B cell (primary cell): Measurements from ENCODE around the gene HIVEP1. TPM values are rescaled to one million over a fixed set of nuclear protein-coding genes. Genes with fewer than 3 reads are reported as not detected.
"Not testable (repeated sequence)": the region's sequence is repeated elsewhere in the genome, so short reads cannot be mapped to it uniquely, and the experiment has no call there.

ENCODE experiments used
- ATAC-seq: fragments of 200-7000 bp; cut with Tn5 transposase; one replicate; pipeline ENCODE4 v1.10.0; 2021; ENCODE audit warnings: low read depth, mild to moderate bottlenecking, moderate number of reproducible peaks, moderate library complexity
- CTCF ChIA-PET: fragments of 350-600 bp; sonication (Branson Sonifier 250); formaldehyde crosslinking; loops from one replicate; lab custom pipeline; 2021; ENCODE audit warnings: antibody characterized with exemption, inconsistent platforms; lab: Charles Lee
- POLR2A ChIA-PET: fragments of 350-600 bp; sonication (Branson Sonifier 250); formaldehyde crosslinking; loops from one replicate; lab custom pipeline; 2021; ENCODE audit warnings: antibody characterized with exemption; lab: Charles Lee
- DNase-seq: peaks from one replicate; pipeline ENCODE4 v3.0.0; 2013
- H2AFZ ChIP-seq: 2 replicates; pipeline ENCODE4 v1.6.1; 2012; ENCODE audit warnings: mild to moderate bottlenecking, low read depth, low read length; ENCODE audit not compliant: insufficient read depth, poor library complexity, severe bottlenecking
- H3K27ac ChIP-seq, 2 donors: 1 replicate in 1 of 2; 2 replicates in 1 of 2; pipeline ENCODE4 v1.5.1; 2012 to 2013; ENCODE audit warnings: low read length in 2 of 2, mild to moderate bottlenecking in 2 of 2, moderate library complexity in 1 of 2
- H3K27me3 ChIP-seq, 4 experiments: fragments of 200-600 bp in 1 of 4; sonication (generic) in 1 of 4; replicated peaks in 1 of 4; 1 replicate in 2 of 4; 2 replicates in 2 of 4; pipeline versions ENCODE4 v1.6.1 to v1.7.0; 2013 to 2016; ENCODE audit warnings: low read length in 3 of 4, mild to moderate bottlenecking in 2 of 4, mixed read lengths in 1 of 4, moderate library complexity in 1 of 4; ENCODE audit not compliant: insufficient read depth in 4 of 4, control insufficient read depth in 3 of 4; ENCODE audit errors: control extremely low read depth in 1 of 4
- H3K36me3 ChIP-seq, 2 experiments: replicated peaks in 1 of 2; 1 replicate in 1 of 2; 2 replicates in 1 of 2; pipeline versions ENCODE4 v1.6.1 to v1.7.1; 2013; ENCODE audit warnings: low read length in 1 of 2; ENCODE audit not compliant: insufficient read depth in 2 of 2, control insufficient read depth in 1 of 2; ENCODE audit errors: control extremely low read depth in 1 of 2, extremely low read depth in 1 of 2
- H3K4me1 ChIP-seq, 2 donors: fragments of 200-600 bp in 1 of 2; sonication (generic) in 1 of 2; 1 replicate in 1 of 2; 2 replicates in 1 of 2; pipeline versions ENCODE4 v1.5.1 to v1.6.1; 2013 to 2017; ENCODE audit warnings: low read length in 2 of 2; ENCODE audit not compliant: control insufficient read depth in 2 of 2, insufficient read depth in 2 of 2
- H3K4me2 ChIP-seq: replicated peaks from 2 replicates; pipeline ENCODE3; 2012; ENCODE audit warnings: mild to moderate bottlenecking, low read depth, low read length; ENCODE audit not compliant: poor library complexity, severe bottlenecking
- H3K4me3 ChIP-seq, 5 experiments: fragments of 200-600 bp in 1 of 5; sonication (generic) in 1 of 5; 1 replicate in 3 of 5; 2 replicates in 2 of 5; pipeline versions ENCODE4 v1.5.1 to v1.7.0; 2011 to 2016; ENCODE audit warnings: low read length in 4 of 5, mild to moderate bottlenecking in 4 of 5, low read depth in 2 of 5, control low read depth in 1 of 5, moderate library complexity in 1 of 5; ENCODE audit not compliant: insufficient read depth in 1 of 5; ENCODE audit errors: control extremely low read depth in 1 of 5, extremely low read depth in 1 of 5
- H3K79me2 ChIP-seq: fragments of 200-600 bp; sonication (generic); one replicate; pipeline ENCODE4 v1.6.0; 2016; ENCODE audit warnings: low read length; ENCODE audit not compliant: control insufficient read depth, insufficient read depth
- H3K9ac ChIP-seq: fragments of 200-600 bp; sonication (generic); 2 replicates; pipeline ENCODE4 v1.6.1; 2017; ENCODE audit warnings: mild to moderate bottlenecking, low read length, moderate library complexity
- H3K9me3 ChIP-seq, 3 donors: one replicate each; pipeline versions ENCODE4 v1.6.1 to v1.7.1; 2013; ENCODE audit warnings: low read length in 2 of 3; ENCODE audit not compliant: control insufficient read depth in 2 of 3, insufficient read depth in 1 of 3; ENCODE audit errors: control extremely low read depth in 1 of 3
- H4K20me1 ChIP-seq: 2 replicates; pipeline ENCODE4 v1.6.0; 2012; ENCODE audit warnings: mild to moderate bottlenecking, low read length; ENCODE audit not compliant: insufficient read depth, control insufficient read depth, poor library complexity, severe bottlenecking
- H3K27ac Mint-ChIP-seq: one replicate; pipeline ENCODE4 v1.8.0; 2021; ENCODE audit warnings: mixed read lengths
- H3K27me3 Mint-ChIP-seq: one replicate; pipeline ENCODE4 v1.8.0; 2021; ENCODE audit warnings: mixed read lengths
- H3K4me1 Mint-ChIP-seq: one replicate; pipeline ENCODE4 v1.8.0; 2021; ENCODE audit warnings: mixed read lengths
- H3K4me3 Mint-ChIP-seq: one replicate; pipeline ENCODE4 v1.8.0; 2021; ENCODE audit warnings: mixed read lengths
- H3K9me3 Mint-ChIP-seq: one replicate; pipeline ENCODE4 v1.8.0; 2022; ENCODE audit warnings: mixed read lengths; ENCODE audit not compliant: insufficient read depth
- CTCF ChIP-seq: fragments of 200-600 bp; IDR thresholded peaks from one replicate; pipeline ENCODE4 v1.8.0; 2022; ENCODE audit warnings: antibody characterized with exemption, mild to moderate bottlenecking
- EZH2 ChIP-seq: IDR thresholded peaks from 2 replicates; pipeline ENCODE4 v1.6.1; 2012; ENCODE audit warnings: borderline replicate concordance, low read depth, mild to moderate bottlenecking, moderate library complexity, low read length; ENCODE audit not compliant: insufficient read depth, poor library complexity, severe bottlenecking
- WGBS: methylation state at CpG from one replicate; pipeline ENCODE4 v1.1.5; 2013; ENCODE audit warnings: missing lambda C conversion rate; ENCODE audit not compliant: insufficient coverage; 5-methylcytosine and 5-hydroxymethylcytosine counted together
- intact Hi-C: fragments of 100-400 bp; cut with micrococcal nuclease; formaldehyde crosslinking; loops from one replicate; pipeline ENCODE4 v1.10.0; 2022
- polyA plus RNA-seq: library from polyadenylated mRNA; depleted of rRNA; stranded (reverse); fragments of >200 nt; gene quantifications from 2 replicates; pipeline ENCODE4 v1.2.3, GENCODE V29; 2012
- total RNA-seq, 2 donors: library from RNA; stranded (reverse); fragments of 120-200 nt in 1 of 2; gene quantifications; 1 replicate in 1 of 2; 2 replicates in 1 of 2; pipeline versions ENCODE4 v1.2.3 to v1.2.4, GENCODE V29; 2013 to 2022

HIVEP1 gene
- total and polyA plus RNA-seq, 2 donors (not counting 1 experiment from before 2014, with no cell fraction given) = 11.3 to 96.5 TPM

GRCh38 chr6:12103158-12103557 lies 91.0 kb downstream of the HIVEP1 start:
- no peak overlapping the region for H3K4me3 ChIP-seq
- Mint-ChIP-seq H3K27me3 (no peaks in the 10 kb centered on the region), H3K27ac (no peak overlapping the region), H3K9me3 (no peaks in the 10 kb centered on the region), H3K4me1 (peaks cover 27% of the 10 kb centered on the region), H3K4me3 (no peak overlapping the region)
- peaks cover 0 to 6% (median 0%) of the 10 kb centered on the region in 3 donors for H3K9me3 ChIP-seq
- no peaks in the 10 kb centered on the region for H3K27me3 ChIP-seq
- peaks cover 12% of the 10 kb centered on the region for H3K79me2 ChIP-seq
- no peak overlapping the region for H3K4me2 ChIP-seq
- no peak overlapping the region for H2AFZ ChIP-seq
- DNase-seq (no peak), ATAC-seq (no peak)
- H3K9ac ChIP-seq = no peak overlapping the region
- ChIA-PET POLR2A (no interaction called here), CTCF (interaction anchor here (1.0 kb wide), 1 partner anchor 8 kb away, joined by 3 read pairs; no protein-coding TSS in a partner anchor)
- TF ChIP-seq EZH2 (no peak), CTCF (no peak)
- H4K20me1 ChIP-seq = peaks cover 6% of the 10 kb centered on the region
- H3K36me3 ChIP-seq = peaks cover 0 to 4% of the 10 kb centered on the region in 2 experiments
- H3K27ac ChIP-seq = no peak overlapping the region
- intact Hi-C loops = no loop called here
- WGBS = no CpG with 5 or more reads among the region's 3 CpGs
- H3K4me1 ChIP-seq = peaks cover 0 to 3% of the 10 kb centered on the region in 2 donors

GRCh38 chr6:12105271-12105670 lies 93.2 kb downstream of the HIVEP1 start:
- no peaks in the 10 kb centered on the region for H3K27me3 Mint-ChIP-seq
- peaks cover 24% of the 10 kb centered on the region for H3K4me1 Mint-ChIP-seq
- CTCF ChIA-PET = no interaction called here
- H3K27ac Mint-ChIP-seq = no peak overlapping the region
- intact Hi-C loops = no loop called here
- no peaks in the 10 kb centered on the region for H3K9me3 Mint-ChIP-seq
- Histone ChIP-seq H3K27ac (no peak overlapping the region), H3K4me2 (no peak overlapping the region), H3K4me1 (peaks cover 3% of the 10 kb centered on the region in 2 donors), H3K27me3 (no peaks in the 10 kb centered on the region), H3K79me2 (peaks cover 8% of the 10 kb centered on the region), H3K9ac (no peak overlapping the region), H3K4me3 (no peak overlapping the region), H3K9me3 (peaks cover 0 to 11% (median 0%) of the 10 kb centered on the region in 3 donors), H2AFZ (no peak overlapping the region), H4K20me1 (no peaks in the 10 kb centered on the region), H3K36me3 (peaks cover 0 to 16% of the 10 kb centered on the region in 2 experiments)
- 100% methylated on average over 2 of the region's 2 CpGs for WGBS
- DNase-seq (no peak), ATAC-seq (no peak)
- POLR2A ChIA-PET = no interaction called here
- TF ChIP-seq EZH2 = no peak
- no peak overlapping the region for H3K4me3 Mint-ChIP-seq

GRCh38 chr6:12108376-12108775 lies 96.3 kb downstream of the HIVEP1 start:
- H3K4me2 ChIP-seq, H3K27ac ChIP-seq, H2AFZ ChIP-seq, H4K20me1 ChIP-seq, intact Hi-C loops, ATAC-seq, H3K27me3 Mint-ChIP-seq, H3K4me3 ChIP-seq, CTCF ChIA-PET, H3K4me3 Mint-ChIP-seq, H3K27me3 ChIP-seq, H3K9me3 Mint-ChIP-seq, DNase-seq, H3K9ac ChIP-seq, H3K27ac Mint-ChIP-seq, POLR2A ChIA-PET: not testable (repeated sequence)
- Histone ChIP-seq H3K4me1 (peaks cover 5 to 16% of the 10 kb centered on the region in 2 donors), H3K9me3 (peaks cover 0 to 16% (median 0%) of the 10 kb centered on the region in 3 donors), H3K79me2 (peaks cover 20% of the 10 kb centered on the region), H3K36me3 (peaks cover 0 to 20% of the 10 kb centered on the region in 2 experiments)
- H3K4me1 Mint-ChIP-seq = peaks cover 15% of the 10 kb centered on the region
- WGBS = 98% methylated on average over 9 of the region's 33 CpGs
